ENCODE measurements around the gene RTN4RL2.

DNA sequence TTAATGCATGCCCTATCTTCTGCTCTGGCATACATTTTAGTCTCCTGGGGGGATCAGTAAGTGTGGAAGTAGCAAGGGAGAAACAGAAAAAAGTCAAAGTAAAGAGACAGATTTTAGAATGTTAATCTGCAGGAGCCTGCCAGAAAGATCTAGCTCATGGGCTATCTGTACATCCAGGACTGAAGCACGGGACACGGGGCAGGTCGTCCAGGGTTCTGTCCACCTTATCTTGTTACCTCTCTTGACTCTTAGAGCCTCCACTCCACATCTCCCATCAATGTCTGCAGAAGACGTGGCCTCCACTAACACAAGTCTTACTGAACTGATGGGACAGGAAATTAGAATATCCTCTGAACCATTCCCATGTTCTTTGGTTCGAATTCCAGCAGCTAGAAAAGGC lies 31.7 kb upstream of the RTN4RL2 start:
- TF ChIP-seq, protein P1, sequence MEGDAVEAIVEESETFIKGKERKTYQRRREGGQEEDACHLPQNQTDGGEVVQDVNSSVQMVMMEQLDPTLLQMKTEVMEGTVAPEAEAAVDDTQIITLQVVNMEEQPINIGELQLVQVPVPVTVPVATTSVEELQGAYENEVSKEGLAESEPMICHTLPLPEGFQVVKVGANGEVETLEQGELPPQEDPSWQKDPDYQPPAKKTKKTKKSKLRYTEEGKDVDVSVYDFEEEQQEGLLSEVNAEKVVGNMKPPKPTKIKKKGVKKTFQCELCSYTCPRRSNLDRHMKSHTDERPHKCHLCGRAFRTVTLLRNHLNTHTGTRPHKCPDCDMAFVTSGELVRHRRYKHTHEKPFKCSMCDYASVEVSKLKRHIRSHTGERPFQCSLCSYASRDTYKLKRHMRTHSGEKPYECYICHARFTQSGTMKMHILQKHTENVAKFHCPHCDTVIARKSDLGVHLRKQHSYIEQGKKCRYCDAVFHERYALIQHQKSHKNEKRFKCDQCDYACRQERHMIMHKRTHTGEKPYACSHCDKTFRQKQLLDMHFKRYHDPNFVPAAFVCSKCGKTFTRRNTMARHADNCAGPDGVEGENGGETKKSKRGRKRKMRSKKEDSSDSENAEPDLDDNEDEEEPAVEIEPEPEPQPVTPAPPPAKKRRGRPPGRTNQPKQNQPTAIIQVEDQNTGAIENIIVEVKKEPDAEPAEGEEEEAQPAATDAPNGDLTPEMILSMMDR (IDR thresholded peaks at IDR 0.05; ENCODE audit: low read length): no peak
- no peak for TF ChIP-seq EZH2 (IDR thresholded peaks at IDR 0.05; ENCODE audit: borderline replicate concordance, low read length)
